ENCODE results near the gene RFC4. TPM values are rescaled to one million over a fixed set of nuclear protein-coding genes. Genes with fewer than 3 reads are reported as not detected.

Gene RFC4
- total RNA-seq, 1 experiment from 2014 or later = 70.7 TPM

- Histone ChIP-seq H3K9me3 (ENCODE audit: control insufficient read depth, insufficient read depth, low read depth, low read length) (no peaks in the 10 kb centered on the region), H3K27ac (ENCODE audit: low read length) (no peak overlapping the region), H3K4me1 (ENCODE audit: control insufficient read depth, insufficient read depth, low read length) (no peaks in the 10 kb centered on the region), H3K36me3 (ENCODE audit: control insufficient read depth, insufficient read depth, low read length) (no peaks in the 10 kb centered on the region), H3K27me3 (ENCODE audit: control insufficient read depth, insufficient read depth, low read length) (peaks cover 17% of the 10 kb centered on the region), H3K4me3 (ENCODE audit: low read depth in 2 of 2, low read length in 2 of 2) (no peak overlapping the region)
- ChIA-PET CTCF (no interaction called here), POLR2A (no interaction called here)
- no TSS peak for BruUV-seq (replicated peaks)
- ATAC-seq (no peak), DNase-seq (ENCODE audit: low read depth, low spot score) (no peak)
- in situ Hi-C loops (cut with HindIII; ENCODE audit: low pct_unique_long_range_greater_than_20kb, low sequenced_read_pairs) = no loop called here
- TF ChIP-seq REST (IDR thresholded peaks at IDR 0.05; ENCODE audit: insufficient read depth in 1 of 2, low read depth in 2 of 2, low read length in 1 of 2) = no peak
- no peak for TF ChIP-seq SIN3A (IDR thresholded peaks at IDR 0.05; ENCODE audit: borderline replicate concordance, insufficient read depth, low read depth, low read length)
- TF ChIP-seq POLR2AphosphoS5 (IDR thresholded peaks at IDR 0.05; ENCODE audit: low read depth, low read length) = no peak
- TF ChIP-seq TCF7L2 (IDR thresholded peaks at IDR 0.05; ENCODE audit: low read depth, low read length) = no peak
- TF ChIP-seq CTCF (IDR thresholded peaks at IDR 0.05) = no peak
- intact Hi-C loops (cut with micrococcal nuclease; ENCODE audit: unreplicated experiment) = no loop called here
Measured at GRCh38 chr3:186843039-186843432, 36.8 kb upstream of the RFC4 start.

- CTCF ChIA-PET = no interaction called here
- no peaks in the 10 kb centered on the region for H3K4me1 ChIP-seq (ENCODE audit: control insufficient read depth, insufficient read depth, low read length)
- H3K36me3 ChIP-seq (ENCODE audit: control insufficient read depth, insufficient read depth, low read length) = no peaks in the 10 kb centered on the region
- H3K4me3 ChIP-seq (ENCODE audit: low read depth in 2 of 2, low read length in 2 of 2) = no peak within 1 kb of the TSS
- H3K27me3 ChIP-seq (ENCODE audit: control insufficient read depth, insufficient read depth, low read length) = peaks cover 17% of the 10 kb centered on the region
- ATAC-seq (no peak), DNase-seq (ENCODE audit: low read depth, low spot score) (no peak)
- in situ Hi-C loops (cut with HindIII; ENCODE audit: low pct_unique_long_range_greater_than_20kb, low sequenced_read_pairs) (no loop called here), intact Hi-C loops (cut with micrococcal nuclease; ENCODE audit: unreplicated experiment) (no loop called here)
- H3K27ac ChIP-seq (ENCODE audit: low read length) = no peak within 1 kb of the TSS
- POLR2A ChIA-PET = no interaction called here
- no peaks in the 10 kb centered on the region for H3K9me3 ChIP-seq (ENCODE audit: control insufficient read depth, insufficient read depth, low read depth, low read length)
- TF ChIP-seq POLR2AphosphoS5 (IDR thresholded peaks at IDR 0.05; ENCODE audit: low read depth, low read length) = no peak
- no peak for TF ChIP-seq TCF7L2 (IDR thresholded peaks at IDR 0.05; ENCODE audit: low read depth, low read length)
- TF ChIP-seq REST (IDR thresholded peaks at IDR 0.05; ENCODE audit: insufficient read depth in 1 of 2, low read depth in 2 of 2, low read length in 1 of 2) = no peak
- TF ChIP-seq CTCF (IDR thresholded peaks at IDR 0.05) = no peak
- no peak for TF ChIP-seq SIN3A (IDR thresholded peaks at IDR 0.05; ENCODE audit: borderline replicate concordance, insufficient read depth, low read depth, low read length)
- no TSS peak for BruUV-seq (replicated peaks)
Measured at GRCh38 chr3:186842426-186843038, 36.2 kb upstream of the RFC4 start, which contains the start of gene ADIPOQ. ADIPOQ (plus strand) TSS chr3:186842710; CDS start chr3:186853059, 10,349 bp downstream.

Measured in Panc1 (cell line).